UCSD-AML1 (cell line): ENCODE measurements around the gene LYSET.
A peak's percentile ranks its signal among the peaks of the same experiment; 100 is the strongest.
"Not testable (repeated sequence)": the region's sequence is repeated elsewhere in the genome, so short reads cannot be mapped to it uniquely, and the experiment has no call there.

Experiments
- DNase-seq: peaks from one replicate; lab custom pipeline; 2025; ENCODE audit not compliant: unreplicated experiment; lab: John Stamatoyannopoulos, UW

LYSET gene

DNA sequence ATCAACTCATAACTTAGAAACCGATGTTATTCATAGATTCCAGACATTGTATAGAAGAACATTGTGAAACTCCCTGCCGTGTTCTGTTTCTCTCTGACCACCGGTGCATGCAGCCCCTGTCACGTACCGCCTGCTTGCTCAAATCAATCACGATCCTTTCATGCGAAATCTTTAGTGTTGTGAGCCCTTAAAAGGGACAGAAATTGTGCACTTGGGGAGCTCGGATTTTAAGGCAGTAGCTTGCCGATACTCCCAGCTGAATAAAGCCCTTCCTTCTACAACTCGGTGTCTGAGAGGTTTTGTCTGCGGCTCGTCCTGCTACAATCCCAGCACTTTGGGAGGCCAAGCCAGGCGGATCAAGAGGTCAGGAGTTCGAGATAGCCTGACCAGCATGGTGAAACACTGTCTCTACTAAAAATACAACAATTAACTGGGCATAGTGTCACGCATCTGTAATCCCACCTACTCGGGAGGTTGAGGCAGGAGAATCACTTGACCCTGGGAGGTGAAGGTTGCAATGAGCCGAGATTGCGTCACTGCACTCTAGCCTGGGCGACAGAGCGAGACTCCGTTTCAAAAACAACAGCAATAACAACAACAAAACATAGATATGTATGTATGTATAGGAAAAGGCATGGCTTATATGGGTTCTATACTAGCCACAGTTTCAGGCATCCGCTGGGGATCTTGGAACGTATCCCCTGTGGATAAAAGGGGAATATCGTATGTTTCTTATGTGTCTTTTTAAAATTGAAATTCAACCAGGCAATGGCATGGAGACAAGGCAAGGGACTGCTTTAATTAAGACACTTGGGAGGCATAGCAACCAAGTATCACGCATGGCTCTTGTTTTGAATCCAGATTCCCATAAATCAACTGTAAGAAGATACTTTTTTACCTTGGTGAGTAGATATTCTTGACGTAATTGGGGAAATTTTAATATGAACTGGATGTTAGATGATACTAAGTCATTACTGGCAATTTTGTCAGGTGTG lies 19.5 kb upstream of the LYSET start:
- DNase-seq, result not testable (repeated sequence)

DNA sequence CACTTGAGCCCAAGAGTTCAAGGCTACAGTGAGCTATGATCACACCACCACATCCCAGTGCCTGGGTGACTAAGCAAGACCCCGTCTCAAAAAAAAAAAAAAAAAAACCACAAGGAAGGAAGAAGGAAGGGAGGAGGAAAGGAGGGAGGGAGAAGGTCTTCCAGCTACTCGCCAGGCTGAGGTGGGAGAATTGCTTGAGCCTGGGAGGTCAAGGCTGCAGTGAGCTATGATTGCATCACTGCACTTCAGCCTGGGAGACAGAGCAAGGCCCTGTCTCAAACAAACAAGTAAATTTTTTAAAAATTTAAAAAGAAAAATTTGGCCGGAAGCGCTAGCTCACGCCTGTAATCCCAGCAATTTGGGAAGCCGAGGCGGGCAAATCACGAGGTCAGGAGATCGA lies 16.5 kb upstream of the LYSET start:
- peak; percentile 43 for DNase-seq

DNA sequence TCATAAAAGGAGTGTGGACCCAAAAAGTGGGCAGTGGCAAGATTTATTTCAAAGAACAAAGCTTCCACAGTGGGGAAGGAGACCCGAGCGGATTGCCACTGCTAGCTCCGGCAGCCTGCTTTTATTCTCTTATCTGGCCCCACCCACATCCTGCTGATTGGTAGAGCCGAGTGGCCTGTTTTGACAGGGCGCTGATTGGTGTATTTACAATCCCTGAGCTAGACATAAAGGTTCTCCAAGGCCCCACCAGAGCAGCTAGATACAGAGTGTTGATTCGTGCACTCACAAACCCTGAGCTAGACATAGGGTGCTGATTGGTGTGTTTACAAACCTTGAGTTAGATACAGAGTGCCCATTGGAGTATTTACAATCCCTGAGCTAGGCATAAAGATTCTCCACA lies 15.5 kb upstream of the LYSET start:
- not testable (repeated sequence) for DNase-seq

DNA sequence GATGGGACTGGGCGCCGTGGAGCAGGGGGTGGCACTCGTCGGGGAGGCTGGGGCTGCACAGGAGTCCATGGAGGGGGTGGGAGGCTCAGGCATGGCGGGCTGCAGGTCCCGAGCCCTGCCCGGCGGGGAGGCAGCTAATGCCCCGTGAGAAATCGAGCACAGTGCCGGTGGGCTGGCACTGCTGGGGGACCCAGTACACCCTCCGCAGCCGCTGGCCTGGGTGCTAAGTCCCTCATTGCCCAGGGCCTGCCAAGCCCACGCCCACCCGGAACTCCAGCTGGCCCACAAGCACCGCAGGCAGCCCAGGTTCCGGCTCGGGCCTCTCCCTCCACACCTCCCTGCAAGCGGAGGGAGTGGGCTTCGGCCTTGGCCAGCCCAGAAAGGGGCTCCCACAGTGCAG lies 15.0 kb upstream of the LYSET start:
- not testable (repeated sequence) for DNase-seq

DNA sequence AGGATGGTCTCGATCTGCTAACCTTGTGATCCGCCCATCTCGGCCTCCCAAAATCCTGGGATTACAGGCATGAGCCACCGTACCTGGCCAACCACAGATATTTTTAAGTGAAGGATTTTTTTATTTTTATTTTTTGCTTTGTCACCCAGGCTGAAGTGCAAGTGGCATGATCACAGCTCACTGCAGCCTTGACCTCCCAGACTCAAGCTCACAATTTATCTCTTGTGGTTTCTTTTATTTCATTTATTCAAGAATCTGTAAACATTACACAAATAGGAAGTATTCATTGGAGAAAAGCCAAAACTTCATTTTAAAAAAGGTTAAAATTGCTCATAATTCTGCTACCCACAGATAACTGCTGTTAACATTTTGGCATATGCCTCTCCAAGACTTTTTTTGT lies 13.7 kb upstream of the LYSET start:
- no peak for DNase-seq

GRCh38 chr14:93173943-93174395 lies 11.1 kb upstream of the LYSET start:
- DNase-seq, result no peak

GRCh38 chr14:93174731-93175130 lies 10.4 kb upstream of the LYSET start:
- not testable (repeated sequence) for DNase-seq

- DNase-seq, result no peak
These were observed 9.6 kb upstream of the LYSET start for GRCh38 chr14:93175492-93175891.

- no peak for DNase-seq
These were observed 1.4 kb upstream of the LYSET start for GRCh38 chr14:93183596-93184317.

- DNase-seq, result no peak
These were observed 218 bp downstream of the LYSET start for GRCh38 chr14:93185349-93185720.

DNA sequence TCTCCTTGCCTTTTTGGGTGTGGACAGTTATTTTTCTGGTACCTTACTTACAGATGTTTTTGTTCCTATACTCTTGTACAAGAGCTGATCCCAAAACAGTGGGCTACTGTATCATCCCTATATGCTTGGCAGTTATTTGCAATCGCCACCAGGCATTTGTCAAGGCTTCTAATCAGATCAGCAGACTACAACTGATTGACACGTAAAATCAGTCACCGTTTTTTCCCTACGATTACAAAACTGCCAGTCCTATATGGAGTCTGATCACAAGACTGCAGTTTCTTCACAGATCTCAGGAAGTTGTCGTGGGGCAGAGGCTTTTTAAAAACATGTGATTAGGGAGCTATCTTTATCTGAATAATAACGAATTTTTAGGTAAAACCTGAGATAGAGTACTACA lies 1.3 kb downstream of the LYSET start:
- DNase-seq, result no peak

DNA sequence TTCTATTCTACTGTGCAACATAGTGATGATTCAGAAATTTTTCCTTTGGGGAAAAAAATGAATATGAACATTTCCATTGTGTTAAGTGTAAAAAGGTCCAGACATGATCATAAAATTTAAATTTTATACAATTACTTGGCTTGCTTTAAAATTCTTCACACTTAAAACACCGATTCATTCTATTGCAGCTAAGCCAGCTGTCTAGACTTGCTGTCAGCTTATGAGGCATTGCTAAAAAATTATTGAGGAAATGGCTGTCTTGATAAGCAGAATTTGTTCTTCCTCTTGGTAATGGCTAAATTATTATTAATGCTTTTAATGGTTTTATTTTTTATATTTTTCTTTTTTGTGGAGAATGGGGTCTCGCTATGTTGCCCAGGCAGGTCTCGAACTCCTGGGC lies 1.8 kb downstream of the LYSET start:
- DNase-seq, result no peak

DNA sequence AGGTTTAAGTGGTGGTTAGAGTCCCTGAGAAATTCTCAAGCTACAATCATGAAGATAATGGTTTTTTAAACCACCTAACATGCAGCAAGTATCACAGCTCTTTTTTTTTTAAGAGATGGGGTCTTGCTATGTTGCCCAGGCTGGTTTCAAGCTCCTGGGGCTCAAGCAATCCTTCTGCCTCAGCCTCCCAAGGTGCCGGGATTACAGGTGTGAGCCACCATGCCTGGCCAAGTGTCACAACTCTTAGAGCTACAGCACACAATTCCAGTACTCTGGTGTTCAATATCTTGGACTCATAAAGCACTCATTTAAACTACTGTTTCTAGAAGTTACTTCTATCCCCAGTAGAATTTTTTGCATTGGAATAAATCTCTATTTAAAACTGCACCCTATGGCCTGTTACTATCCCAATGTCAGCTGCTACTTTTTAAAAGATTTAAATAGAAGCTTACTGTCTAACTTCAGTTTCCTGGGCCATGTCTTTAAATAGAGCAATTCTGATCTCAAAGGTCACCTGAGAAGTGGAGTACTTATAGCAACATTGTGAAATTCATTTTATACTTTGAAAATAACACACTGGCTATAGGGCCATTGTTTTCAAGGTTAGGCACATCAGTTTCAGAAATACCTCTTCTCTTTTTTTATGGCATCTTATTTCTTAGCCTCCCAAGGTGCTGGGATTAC lies 10.3 kb downstream of the LYSET start:
- no peak for DNase-seq

DNA sequence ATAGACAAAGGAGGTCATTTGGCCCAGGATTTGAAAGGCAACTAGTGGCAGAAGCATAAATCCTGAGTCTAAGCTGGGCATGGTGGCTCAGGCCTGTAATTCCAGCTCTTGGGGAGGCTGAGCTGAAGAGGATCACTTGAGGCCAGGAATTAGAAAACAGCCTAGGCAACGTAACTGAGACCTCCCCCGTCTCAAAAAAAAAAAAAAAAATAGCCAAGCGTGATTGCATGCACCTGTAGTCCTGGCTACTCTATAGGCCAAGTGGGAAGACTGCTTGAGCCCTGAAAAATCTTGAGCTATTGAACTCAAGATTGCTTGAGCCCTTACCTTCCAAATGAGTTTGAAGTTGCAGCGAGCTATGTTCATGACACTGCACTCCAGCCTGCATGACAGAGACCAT lies 13.9 kb downstream of the LYSET start:
- DNase-seq, result no peak

- DNase-seq, result no peak
These were observed 15.4 kb downstream of the LYSET start for GRCh38 chr14:93200553-93200952.

- DNase-seq, result no peak
These were observed 16.1 kb downstream of the LYSET start for GRCh38 chr14:93201155-93201704.

- peak; percentile 97 for DNase-seq
These were observed 21.8 kb downstream of the LYSET start, which contains the start of the genes GON7 and UBR7 for GRCh38 chr14:93206793-93207467. Gene GON7 (minus strand): TSS chr14:93207065. CDS start chr14:93207037, 28 bp downstream. Gene UBR7 (plus strand): TSS chr14:93207256. CDS start chr14:93207292, 36 bp downstream.

DNA sequence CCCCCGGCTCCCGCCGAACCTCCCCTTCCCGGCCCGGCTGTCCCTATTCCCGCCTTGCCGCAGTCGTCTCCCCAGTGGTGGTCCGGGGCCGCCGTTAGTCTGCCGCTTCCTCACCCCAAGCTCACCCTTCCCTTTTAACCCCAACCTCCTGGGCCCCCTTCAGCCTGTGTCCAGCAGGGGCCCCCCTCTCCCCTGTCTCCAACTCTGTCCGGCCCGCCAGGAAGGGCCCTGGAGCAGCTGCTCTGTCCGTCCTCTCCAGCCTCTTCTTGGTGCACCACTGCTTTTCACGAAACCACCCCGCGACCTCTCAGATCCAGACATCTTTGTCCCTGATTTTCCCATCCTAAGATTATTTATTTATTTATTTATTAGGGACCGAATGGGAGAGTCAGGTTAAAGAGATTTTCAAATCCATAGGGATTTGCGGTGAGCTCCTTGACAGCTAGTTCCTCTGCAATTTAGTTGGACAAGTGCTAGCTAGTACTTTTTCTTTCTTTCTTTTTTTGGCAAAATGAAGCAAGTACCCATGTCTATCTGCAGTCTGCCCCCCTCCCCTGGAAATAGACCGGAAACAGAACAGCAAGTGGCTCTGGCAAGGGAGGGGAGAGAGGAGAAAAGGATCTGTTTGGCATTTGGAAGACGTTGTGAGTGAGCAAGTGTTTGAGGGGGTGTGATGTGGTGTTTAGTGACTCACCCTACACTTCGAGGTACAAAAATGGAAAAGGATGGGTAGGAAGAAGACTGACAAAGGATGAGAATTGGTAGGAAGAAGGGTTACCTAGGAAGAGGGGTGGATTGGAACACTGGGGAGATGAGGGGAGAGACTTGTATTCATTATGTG lies 22.6 kb downstream of the LYSET start:
- peak; percentile 65 for DNase-seq

GRCh38 chr14:93212432-93212831 lies 27.3 kb downstream of the LYSET start:
- DNase-seq, result no peak
